Activated T-helper 2 cell treated with anti-CD3 and anti-CD28 coated beads, Interferon-gamma antibody, Interleukin-2, Interleukin-4, amounts not matched to agents 10 μg/mL and 5 μg/mL and 100 μg/mL, durations not matched to agents 14 hours and 24 hours and 36 hours (primary cell): ENCODE results near the gene MTF1. TPM values are rescaled to one million over a fixed set of nuclear protein-coding genes. Genes with fewer than 3 reads are reported as not detected.

Source experiments
- DNase-seq: peaks from one replicate; pipeline ENCODE4 v3.0.0; 2021; ENCODE audit warnings: low spot score
- H3K27ac Mint-ChIP-seq: one replicate; pipeline ENCODE4 v1.8.0; 2021; ENCODE audit warnings: mixed read lengths
- H3K27me3 Mint-ChIP-seq: one replicate; pipeline ENCODE4 v1.8.0; 2021; ENCODE audit warnings: low read depth, mixed read lengths
- H3K36me3 Mint-ChIP-seq: one replicate; pipeline ENCODE4 v1.8.0; 2021; ENCODE audit warnings: low read depth, mixed read lengths
- H3K4me1 Mint-ChIP-seq: one replicate; pipeline ENCODE4 v1.8.0; 2021; ENCODE audit warnings: low read depth, mixed read lengths
- H3K4me3 Mint-ChIP-seq: one replicate; pipeline ENCODE4 v1.8.0; 2021; ENCODE audit warnings: low read depth, mild to moderate bottlenecking, moderate library complexity, mixed read lengths
- H3K9me3 Mint-ChIP-seq: one replicate; pipeline ENCODE4 v1.8.0; 2021; ENCODE audit warnings: mixed read lengths
- intact Hi-C: fragments of 100-400 bp; cut with micrococcal nuclease; formaldehyde crosslinking; loops from one replicate; pipeline ENCODE4 v1.15.1; 2023
- total RNA-seq: library from RNA; stranded (reverse); gene quantifications from 2 replicates; pipeline ENCODE4 v1.2.3, GENCODE V29; 2022

The MTF1 gene
- total RNA-seq, 1 donor from 2014 or later, result 24.8 TPM

DNA sequence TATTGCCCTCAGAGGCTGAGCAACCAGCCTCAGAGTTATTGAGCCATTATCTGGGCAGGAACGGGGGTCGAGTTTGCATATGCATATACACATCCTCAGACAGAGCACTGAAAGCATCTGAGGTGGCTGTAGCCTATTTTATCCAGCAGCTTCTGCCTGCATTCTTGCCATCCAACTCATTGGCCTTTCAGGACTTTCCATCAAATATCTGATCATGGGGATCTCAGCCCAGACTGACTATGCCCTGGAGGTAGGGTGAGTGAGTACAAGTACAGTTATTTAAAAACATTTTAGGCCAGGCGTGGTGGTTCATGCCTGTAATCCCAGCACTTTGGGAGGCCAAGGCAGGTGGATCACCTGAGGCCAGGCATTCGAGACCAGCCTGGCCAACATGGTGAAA, 1.8 kb upstream of the MTF1 start:
- peaks cover 32% of the 10 kb centered on the region for H3K36me3 Mint-ChIP-seq
- intact Hi-C loops, result no loop called here
- H3K4me1 Mint-ChIP-seq, result peaks cover 26% of the 10 kb centered on the region
- no peak overlapping the region for H3K4me3 Mint-ChIP-seq
- no peak overlapping the region for H3K27ac Mint-ChIP-seq
- H3K27me3 Mint-ChIP-seq, result no peaks in the 10 kb centered on the region
- no peaks in the 10 kb centered on the region for H3K9me3 Mint-ChIP-seq
- no peak for DNase-seq

GRCh38 chr1:37860346-37860666, 914 bp upstream of the MTF1 start:
- Mint-ChIP-seq H3K27me3 (no peaks in the 10 kb centered on the region), H3K4me1 (peaks cover 23% of the 10 kb centered on the region), H3K27ac (peak overlapping the region; percentile 89), H3K4me3 (peak overlapping the region; percentile 88), H3K36me3 (peaks cover 31% of the 10 kb centered on the region), H3K9me3 (no peaks in the 10 kb centered on the region)
- DNase-seq, result no peak
- intact Hi-C loops, result loop anchor here (1.0 kb wide), 1 partner anchor 49 kb away; no protein-coding TSS in a partner anchor

GRCh38 chr1:37858931-37859506, 373 bp downstream of the MTF1 start:
- H3K9me3 Mint-ChIP-seq, result no peaks in the 10 kb centered on the region
- peaks cover 29% of the 10 kb centered on the region for H3K4me1 Mint-ChIP-seq
- H3K36me3 Mint-ChIP-seq, result peaks cover 33% of the 10 kb centered on the region
- intact Hi-C loops, result loop anchor here (1.0 to 2.0 kb wide), 2 partner anchors 51 to 168 kb away; partner anchors contain the start of gene YRDC
- no peaks in the 10 kb centered on the region for H3K27me3 Mint-ChIP-seq
- peak overlapping the region; percentile 88 for H3K4me3 Mint-ChIP-seq
- no peak for DNase-seq
- peak overlapping the region; percentile 89 for H3K27ac Mint-ChIP-seq

- Mint-ChIP-seq H3K4me3 (no peak overlapping the region), H3K36me3 (peaks cover 36% of the 10 kb centered on the region), H3K4me1 (peaks cover 32% of the 10 kb centered on the region), H3K27me3 (no peaks in the 10 kb centered on the region), H3K27ac (peak overlapping the region; percentile 34), H3K9me3 (no peaks in the 10 kb centered on the region)
- no peak for DNase-seq
- intact Hi-C loops, result no loop called here
Observed at GRCh38 chr1:37854406-37854805, 5.0 kb downstream of the MTF1 start.

- DNase-seq, result no peak
- Mint-ChIP-seq H3K36me3 (peaks cover 42% of the 10 kb centered on the region), H3K4me3 (no peak overlapping the region), H3K9me3 (no peaks in the 10 kb centered on the region), H3K27me3 (no peaks in the 10 kb centered on the region), H3K4me1 (peaks cover 27% of the 10 kb centered on the region), H3K27ac (no peak overlapping the region)
- intact Hi-C loops, result no loop called here
Observed at GRCh38 chr1:37853157-37853556, 6.2 kb downstream of the MTF1 start.

DNA sequence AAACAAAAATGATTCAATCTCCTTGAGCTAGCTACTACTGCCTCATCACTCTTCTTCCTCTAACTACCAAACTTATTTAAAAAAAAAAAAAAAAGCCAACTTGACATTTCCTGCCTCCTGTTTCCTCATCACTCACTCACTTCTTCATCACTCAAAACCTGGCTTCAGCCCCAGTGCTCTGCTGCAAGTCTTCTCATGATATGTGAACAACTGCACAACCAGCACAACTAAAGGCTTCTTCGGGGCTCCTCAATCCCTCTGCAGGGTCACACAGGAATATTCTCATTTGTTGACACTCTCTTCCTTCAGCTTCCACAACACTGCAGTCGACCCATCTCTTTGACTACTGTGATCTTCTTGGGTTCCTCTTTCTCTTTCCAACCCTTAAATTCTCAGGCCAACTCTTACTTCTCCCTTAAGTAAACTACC, 7.6 kb downstream of the MTF1 start:
- H3K4me3 Mint-ChIP-seq, result no peak overlapping the region

DNA sequence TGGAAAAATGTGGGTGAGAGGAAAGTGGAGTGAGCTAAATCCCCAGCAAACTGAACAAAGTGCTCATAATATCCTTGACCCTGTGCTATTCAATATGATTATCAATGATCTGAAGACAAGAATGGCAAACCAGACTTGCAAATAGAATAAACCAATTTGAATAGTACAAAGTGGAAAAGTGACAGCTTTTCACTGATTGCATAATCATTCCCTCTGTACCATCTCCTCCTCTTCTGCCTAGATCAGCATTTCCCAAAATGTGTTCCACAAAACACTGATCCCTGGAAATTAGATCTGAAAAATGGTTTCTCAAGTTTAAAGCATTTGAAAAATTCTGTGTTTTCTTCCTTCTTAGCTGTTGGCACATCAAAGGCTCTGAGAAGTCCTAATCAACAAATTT, 8.1 kb downstream of the MTF1 start:
- no peak for DNase-seq
- Mint-ChIP-seq H3K27ac (no peak overlapping the region), H3K4me3 (no peak overlapping the region), H3K9me3 (no peaks in the 10 kb centered on the region), H3K4me1 (peaks cover 28% of the 10 kb centered on the region), H3K36me3 (peaks cover 33% of the 10 kb centered on the region), H3K27me3 (no peaks in the 10 kb centered on the region)
- intact Hi-C loops, result no loop called here

More for the DNA sequence above, 7.6 kb downstream of the MTF1 start:
- H3K27me3 Mint-ChIP-seq, result no peaks in the 10 kb centered on the region
- peaks cover 23% of the 10 kb centered on the region for H3K4me1 Mint-ChIP-seq
- peaks cover 36% of the 10 kb centered on the region for H3K36me3 Mint-ChIP-seq
- H3K27ac Mint-ChIP-seq, result no peak overlapping the region
- no peak for DNase-seq
- intact Hi-C loops, result no loop called here
- no peaks in the 10 kb centered on the region for H3K9me3 Mint-ChIP-seq

DNA sequence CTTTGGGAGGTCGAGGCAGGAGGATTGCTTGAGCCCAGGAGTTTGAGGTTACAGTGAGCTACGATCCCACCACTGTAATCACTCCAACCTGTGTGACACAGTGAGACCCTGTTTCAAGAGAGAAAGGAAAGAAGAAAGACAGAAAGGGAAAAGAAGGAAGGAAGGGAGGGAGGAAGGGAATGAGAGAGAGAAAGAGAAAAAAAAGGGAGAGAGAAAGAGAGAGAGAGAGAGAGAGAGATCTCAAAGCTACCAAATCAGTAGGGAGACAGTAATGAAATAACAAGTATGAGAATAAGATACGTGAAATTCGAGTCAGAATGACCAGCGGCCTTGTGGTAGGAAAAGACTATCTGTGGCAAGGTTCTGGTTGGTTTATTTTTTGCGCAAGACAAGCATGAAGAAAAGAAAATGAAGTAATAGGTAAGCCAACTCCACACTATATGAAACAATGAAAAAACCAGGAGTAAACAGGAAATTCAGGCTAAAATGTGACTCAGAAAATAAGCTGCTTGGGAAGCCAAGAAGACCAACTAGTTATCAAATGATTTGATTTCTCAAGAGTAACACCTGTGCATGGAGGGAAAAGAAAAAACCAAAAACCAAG, 8.9 kb downstream of the MTF1 start:
- intact Hi-C loops, result no loop called here
- H3K36me3 Mint-ChIP-seq, result peaks cover 39% of the 10 kb centered on the region

DNA sequence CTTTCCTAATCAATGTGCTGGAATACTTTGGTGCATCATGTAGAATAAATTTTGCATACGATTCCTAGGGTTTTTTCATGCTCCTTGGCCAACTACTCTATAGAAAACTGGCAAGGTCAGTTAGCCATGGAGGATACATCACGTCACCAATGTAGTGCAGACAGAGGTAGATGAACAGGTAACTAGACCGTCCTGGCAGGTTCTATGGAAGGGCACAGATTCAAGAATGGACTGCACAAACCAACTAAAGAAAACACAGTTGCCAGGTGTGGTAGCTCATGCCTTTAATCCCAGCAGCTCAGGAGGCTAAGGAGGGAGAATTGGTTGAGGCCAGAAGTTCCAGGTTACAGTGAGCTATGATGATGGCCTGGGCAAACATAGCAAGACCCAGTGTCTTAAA, 9.9 kb downstream of the MTF1 start:
- Mint-ChIP-seq H3K27ac (no peak overlapping the region), H3K4me3 (no peak overlapping the region), H3K4me1 (peaks cover 26% of the 10 kb centered on the region), H3K36me3 (peaks cover 33% of the 10 kb centered on the region), H3K9me3 (no peaks in the 10 kb centered on the region), H3K27me3 (no peaks in the 10 kb centered on the region)
- intact Hi-C loops, result no loop called here
- no peak for DNase-seq

More for the DNA sequence above, 8.9 kb downstream of the MTF1 start:
- Mint-ChIP-seq H3K27me3 (no peaks in the 10 kb centered on the region), H3K4me1 (peaks cover 28% of the 10 kb centered on the region), H3K4me3 (no peak overlapping the region), H3K27ac (no peak overlapping the region), H3K9me3 (no peaks in the 10 kb centered on the region)
- no peak for DNase-seq

GRCh38 chr1:37846647-37847339, 12.6 kb downstream of the MTF1 start:
- DNase-seq, result no peak
- Mint-ChIP-seq H3K9me3 (no peaks in the 10 kb centered on the region), H3K27me3 (no peaks in the 10 kb centered on the region), H3K4me1 (peaks cover 26% of the 10 kb centered on the region), H3K36me3 (peaks cover 24% of the 10 kb centered on the region), H3K27ac (peak overlapping the region; percentile 2), H3K4me3 (peak overlapping the region; percentile 48)
- intact Hi-C loops, result no loop called here

- DNase-seq, result no peak
- H3K4me3 Mint-ChIP-seq, result no peak overlapping the region
- peaks cover 24% of the 10 kb centered on the region for H3K36me3 Mint-ChIP-seq
- H3K4me1 Mint-ChIP-seq, result peaks cover 26% of the 10 kb centered on the region
- H3K27me3 Mint-ChIP-seq, result no peaks in the 10 kb centered on the region
- H3K9me3 Mint-ChIP-seq, result no peaks in the 10 kb centered on the region
- H3K27ac Mint-ChIP-seq, result no peak overlapping the region
- intact Hi-C loops, result no loop called here
Observed at GRCh38 chr1:37845786-37846185, 13.6 kb downstream of the MTF1 start.

DNA sequence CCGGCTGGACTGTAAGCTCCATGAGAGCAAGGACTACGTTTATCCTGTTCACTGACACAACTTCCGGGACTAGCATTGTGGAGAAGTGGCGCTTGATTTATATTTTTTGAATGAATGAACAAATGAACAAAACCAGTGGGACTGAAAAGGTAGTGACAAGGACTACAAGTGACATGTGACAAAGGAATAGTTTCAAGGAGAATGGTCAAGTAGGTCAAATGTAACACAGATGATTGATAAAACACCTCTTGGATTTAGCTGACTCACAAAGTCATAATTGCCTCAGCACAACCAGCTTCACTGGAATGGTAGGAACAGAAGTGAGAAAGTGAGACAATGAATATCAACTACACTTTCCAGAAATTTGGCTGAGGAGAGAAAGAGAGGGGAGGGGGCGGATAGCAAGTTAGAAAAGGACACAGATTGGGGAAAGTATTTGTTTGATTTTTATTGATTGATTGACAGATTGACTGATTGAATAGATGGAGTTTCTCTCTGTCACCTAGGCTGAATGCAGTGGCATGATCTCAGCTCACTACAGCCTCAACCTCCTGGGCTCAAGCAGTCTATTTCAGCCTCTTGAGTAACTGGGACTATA, 14.2 kb downstream of the MTF1 start:
- Mint-ChIP-seq H3K36me3 (peaks cover 29% of the 10 kb centered on the region), H3K4me1 (peaks cover 26% of the 10 kb centered on the region), H3K4me3 (no peak overlapping the region), H3K27me3 (no peaks in the 10 kb centered on the region), H3K9me3 (no peaks in the 10 kb centered on the region), H3K27ac (no peak overlapping the region)
- no peak for DNase-seq
- intact Hi-C loops, result no loop called here

DNA sequence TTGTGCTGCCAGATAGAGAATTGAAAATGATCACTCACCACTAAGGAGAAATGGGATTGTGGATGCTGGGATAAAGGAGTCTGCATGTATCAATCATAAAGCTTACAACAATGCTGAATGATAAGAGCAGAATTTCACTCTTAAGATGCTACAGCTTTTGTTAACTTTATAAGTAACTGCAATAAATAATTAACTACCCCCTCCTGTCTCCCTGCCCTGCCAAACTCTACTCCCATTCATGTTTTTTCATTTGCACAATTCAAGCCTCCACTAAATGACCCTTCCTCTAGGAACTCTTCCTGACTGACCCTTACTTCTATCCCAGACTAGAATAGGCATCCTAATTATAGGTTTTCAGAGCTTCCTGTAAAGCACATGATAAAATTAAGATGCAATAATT, 14.9 kb downstream of the MTF1 start:
- H3K4me3 Mint-ChIP-seq, result no peak overlapping the region
- peaks cover 35% of the 10 kb centered on the region for H3K36me3 Mint-ChIP-seq
- DNase-seq, result no peak
- H3K9me3 Mint-ChIP-seq, result no peaks in the 10 kb centered on the region
- H3K27ac Mint-ChIP-seq, result peak overlapping the region; percentile 11
- no peaks in the 10 kb centered on the region for H3K27me3 Mint-ChIP-seq
- intact Hi-C loops, result no loop called here
- peaks cover 26% of the 10 kb centered on the region for H3K4me1 Mint-ChIP-seq
